Activated CD8-positive, alpha-beta T cell treated with anti-CD3 and anti-CD28 coated beads for 36 hours (primary cell): ENCODE results near the gene NBEAL2. TPM values are rescaled to one million over a fixed set of nuclear protein-coding genes. Genes with fewer than 3 reads are reported as not detected.
A peak's percentile ranks its signal among the peaks of the same experiment; 100 is the strongest.

Source experiments
- ATAC-seq: fragments of 200-7000 bp; cut with Tn5 transposase; one replicate; pipeline ENCODE4 v1.10.0; 2021; ENCODE audit warnings: mild to moderate bottlenecking, moderate library complexity
- CTCF ChIA-PET: fragments of 350-600 bp; sonication (Branson Sonifier 250); formaldehyde crosslinking; loops from one replicate; lab custom pipeline; 2021; ENCODE audit warnings: antibody characterized with exemption; lab: Charles Lee
- POLR2A ChIA-PET: fragments of 350-600 bp; sonication (Branson Sonifier 250); formaldehyde crosslinking; loops from one replicate; lab custom pipeline; 2021; ENCODE audit warnings: antibody characterized with exemption; lab: Charles Lee
- DNase-seq: peaks from one replicate; pipeline ENCODE4 v3.0.0-alpha.2; 2020
- H3K27ac Mint-ChIP-seq: one replicate; pipeline ENCODE4 v1.8.0; 2021; ENCODE audit warnings: mild to moderate bottlenecking, mixed read lengths
- H3K27me3 Mint-ChIP-seq: one replicate; pipeline ENCODE4 v1.8.0; 2021; ENCODE audit warnings: mixed read lengths
- H3K36me3 Mint-ChIP-seq: one replicate; pipeline ENCODE4 v1.8.0; 2021; ENCODE audit warnings: low read depth, mixed read lengths
- H3K4me1 Mint-ChIP-seq: one replicate; pipeline ENCODE4 v1.8.0; 2021; ENCODE audit warnings: low read depth, mixed read lengths
- H3K4me3 Mint-ChIP-seq: one replicate; pipeline ENCODE4 v1.8.0; 2021; ENCODE audit warnings: mild to moderate bottlenecking, moderate library complexity, mixed read lengths
- H3K9me3 Mint-ChIP-seq: one replicate; pipeline ENCODE4 v1.8.0; 2021; ENCODE audit warnings: mixed read lengths
- intact Hi-C: fragments of 100-400 bp; cut with micrococcal nuclease; formaldehyde crosslinking; loops from one replicate; pipeline ENCODE4 v1.10.0; 2022
- total RNA-seq, 2 experiments: library from RNA; stranded (reverse); gene quantifications; one replicate each; pipeline ENCODE4 v1.2.3, GENCODE V29; 2021
- TF ChIP-seq, protein P1 (sequence below): fragments of 200-600 bp; IDR thresholded peaks from one replicate; pipeline ENCODE4 v1.8.0; 2022; ENCODE audit warnings: antibody characterized with exemption, mild to moderate bottlenecking

NBEAL2 gene
- total RNA-seq, 2 experiments from 2014 or later, result 58.9 to 63.7 TPM

DNA sequence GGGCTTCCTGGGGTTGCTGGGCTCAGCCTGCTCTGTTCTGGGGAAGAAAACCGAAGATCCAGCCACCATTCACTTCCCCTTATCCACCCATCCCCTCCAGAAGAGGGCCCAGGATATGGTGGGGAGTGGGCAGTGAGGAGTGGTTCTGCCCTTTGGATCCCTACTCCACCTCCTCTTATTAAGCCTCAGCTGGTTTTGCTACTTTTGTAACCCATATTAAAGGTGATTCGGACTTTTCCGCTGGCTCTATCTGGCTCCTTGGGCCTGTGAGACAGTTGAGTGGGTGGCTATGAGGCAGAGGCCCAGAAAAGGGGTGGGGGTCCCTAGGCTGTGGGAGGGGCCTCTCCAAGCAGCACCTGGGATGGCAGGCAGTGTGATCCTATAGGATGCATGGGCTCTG, 33.8 kb downstream of the NBEAL2 start:
- ChIA-PET POLR2A (interaction anchor here (1.1 kb wide), 1 partner anchor 33 kb away, joined by 3 read pairs; no protein-coding TSS in a partner anchor), CTCF (no interaction called here)
- no peaks in the 10 kb centered on the region for H3K9me3 Mint-ChIP-seq

DNA sequence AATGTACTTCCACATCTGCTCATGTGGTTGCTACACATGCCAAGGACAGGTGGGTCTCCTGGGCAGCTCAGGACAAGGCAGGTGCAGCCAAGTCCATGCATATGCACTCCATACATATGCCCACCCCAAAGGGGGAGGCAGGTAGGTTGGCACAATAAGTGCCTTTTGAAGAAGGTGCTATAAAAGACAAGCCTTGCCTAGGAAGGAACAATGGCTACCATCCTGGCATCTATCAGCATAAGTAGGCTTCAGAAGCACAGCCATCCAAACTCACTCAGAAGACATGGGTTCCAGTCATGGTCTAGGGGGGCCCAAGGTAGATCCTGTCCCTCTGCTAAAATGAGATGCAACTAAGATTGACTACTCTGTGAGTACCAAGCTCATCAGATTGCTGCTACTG, 34.6 kb downstream of the NBEAL2 start:
- POLR2A ChIA-PET, result no interaction called here

More for the DNA sequence above, 33.8 kb downstream of the NBEAL2 start:
- DNase-seq (no peak), ATAC-seq (no peak)
- no peak overlapping the region for H3K4me3 Mint-ChIP-seq
- H3K36me3 Mint-ChIP-seq, result peaks cover 21% of the 10 kb centered on the region
- peaks cover 32% of the 10 kb centered on the region for H3K4me1 Mint-ChIP-seq
- TF ChIP-seq, protein P1, sequence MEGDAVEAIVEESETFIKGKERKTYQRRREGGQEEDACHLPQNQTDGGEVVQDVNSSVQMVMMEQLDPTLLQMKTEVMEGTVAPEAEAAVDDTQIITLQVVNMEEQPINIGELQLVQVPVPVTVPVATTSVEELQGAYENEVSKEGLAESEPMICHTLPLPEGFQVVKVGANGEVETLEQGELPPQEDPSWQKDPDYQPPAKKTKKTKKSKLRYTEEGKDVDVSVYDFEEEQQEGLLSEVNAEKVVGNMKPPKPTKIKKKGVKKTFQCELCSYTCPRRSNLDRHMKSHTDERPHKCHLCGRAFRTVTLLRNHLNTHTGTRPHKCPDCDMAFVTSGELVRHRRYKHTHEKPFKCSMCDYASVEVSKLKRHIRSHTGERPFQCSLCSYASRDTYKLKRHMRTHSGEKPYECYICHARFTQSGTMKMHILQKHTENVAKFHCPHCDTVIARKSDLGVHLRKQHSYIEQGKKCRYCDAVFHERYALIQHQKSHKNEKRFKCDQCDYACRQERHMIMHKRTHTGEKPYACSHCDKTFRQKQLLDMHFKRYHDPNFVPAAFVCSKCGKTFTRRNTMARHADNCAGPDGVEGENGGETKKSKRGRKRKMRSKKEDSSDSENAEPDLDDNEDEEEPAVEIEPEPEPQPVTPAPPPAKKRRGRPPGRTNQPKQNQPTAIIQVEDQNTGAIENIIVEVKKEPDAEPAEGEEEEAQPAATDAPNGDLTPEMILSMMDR, result no peak
- intact Hi-C loops, result no loop called here
- H3K27ac Mint-ChIP-seq, result no peak overlapping the region
- no peaks in the 10 kb centered on the region for H3K27me3 Mint-ChIP-seq

DNA sequence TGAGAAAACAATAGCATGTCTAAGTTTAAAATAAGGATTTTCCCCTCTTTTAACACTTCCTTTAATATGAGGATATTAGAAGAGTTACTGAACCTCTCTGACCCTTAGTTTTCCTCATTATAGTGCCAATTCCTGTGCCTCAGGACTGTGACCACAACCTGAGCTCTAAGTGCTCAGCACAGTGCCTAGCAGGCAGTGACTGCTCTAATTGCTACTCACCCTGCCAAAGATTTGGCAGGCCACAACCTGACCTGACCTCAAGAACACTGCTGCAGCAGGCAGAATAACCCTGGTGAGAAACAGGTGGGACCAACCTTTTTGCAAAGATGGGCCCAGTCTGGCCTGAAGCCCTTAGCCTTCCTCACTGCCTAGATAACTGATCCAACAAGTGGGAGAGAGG, 35.7 kb downstream of the NBEAL2 start:
- intact Hi-C loops, result no loop called here
- TF ChIP-seq, protein P1, result no peak
- Mint-ChIP-seq H3K4me1 (peaks cover 49% of the 10 kb centered on the region), H3K27me3 (no peaks in the 10 kb centered on the region), H3K4me3 (no peak overlapping the region), H3K27ac (peak overlapping the region; percentile 62), H3K9me3 (no peaks in the 10 kb centered on the region), H3K36me3 (peaks cover 35% of the 10 kb centered on the region)
- ChIA-PET CTCF (no interaction called here), POLR2A (no interaction called here)
- DNase-seq, result no peak
- no peak for ATAC-seq

More for the DNA sequence above, 34.6 kb downstream of the NBEAL2 start:
- no peaks in the 10 kb centered on the region for H3K9me3 Mint-ChIP-seq
- DNase-seq, result no peak
- no peaks in the 10 kb centered on the region for H3K27me3 Mint-ChIP-seq
- H3K27ac Mint-ChIP-seq, result peak overlapping the region; percentile 21
- H3K4me3 Mint-ChIP-seq, result no peak overlapping the region
- peaks cover 28% of the 10 kb centered on the region for H3K36me3 Mint-ChIP-seq
- H3K4me1 Mint-ChIP-seq, result peaks cover 40% of the 10 kb centered on the region
- CTCF ChIA-PET, result no interaction called here
- no peak for ATAC-seq
- TF ChIP-seq, protein P1, result no peak
- intact Hi-C loops, result no loop called here

DNA sequence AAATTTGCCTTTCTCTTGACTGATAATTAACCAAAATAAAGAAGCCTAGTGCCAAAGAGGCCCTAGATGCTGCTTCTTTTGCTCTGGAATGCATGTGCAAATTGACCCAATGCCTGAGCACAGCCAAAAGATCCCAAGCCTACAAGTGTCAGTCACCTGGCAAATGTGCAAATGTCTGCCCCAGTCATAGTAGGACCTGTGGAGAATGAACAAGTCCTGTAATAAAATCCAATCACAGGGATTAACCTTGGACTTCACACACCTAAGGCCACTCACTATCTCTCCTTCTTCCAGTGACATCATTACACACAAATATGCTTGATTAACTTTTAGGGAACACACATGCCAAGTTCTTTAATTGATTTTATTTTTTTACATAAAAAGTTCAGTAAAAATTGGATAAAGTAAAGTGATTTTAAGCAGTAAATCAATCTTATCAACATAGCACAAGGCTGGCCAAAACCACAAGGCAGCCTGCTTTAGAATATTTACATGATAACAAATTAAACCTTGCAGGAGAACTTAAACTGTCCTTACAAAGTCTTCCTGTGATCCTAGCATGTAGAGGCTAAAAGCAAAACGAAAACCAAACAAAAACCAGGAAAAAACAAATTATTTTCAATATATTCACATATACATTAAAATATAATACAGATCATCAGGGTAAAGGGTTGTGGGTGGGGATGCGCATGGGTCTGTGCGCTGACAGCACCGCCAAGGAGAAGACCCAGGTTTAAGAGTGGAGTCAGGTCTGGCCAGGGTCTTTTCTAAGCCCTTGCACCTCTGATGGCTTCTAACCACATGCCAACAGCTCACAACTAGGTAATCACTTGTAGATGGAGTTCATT, 36.8 kb downstream of the NBEAL2 start:
- ChIA-PET CTCF (interaction anchor here (0.6 kb wide), 1 partner anchor 148 kb away, joined by 3 read pairs; no protein-coding TSS in a partner anchor), POLR2A (interaction anchor here (1.6 to 6.1 kb wide), 2 partner anchors 15 to 30 kb away, joined by 4 to 25 read pairs; no protein-coding TSS in a partner anchor)
- H3K4me3 Mint-ChIP-seq, result no peak overlapping the region
- no peaks in the 10 kb centered on the region for H3K9me3 Mint-ChIP-seq
- intact Hi-C loops, result no loop called here
- H3K4me1 Mint-ChIP-seq, result peaks cover 55% of the 10 kb centered on the region
- peak overlapping the region; percentile 85 for H3K27ac Mint-ChIP-seq
- TF ChIP-seq, protein P1, result no peak
- H3K27me3 Mint-ChIP-seq, result no peaks in the 10 kb centered on the region
- ATAC-seq (no peak), DNase-seq (no peak)
- peaks cover 36% of the 10 kb centered on the region for H3K36me3 Mint-ChIP-seq

DNA sequence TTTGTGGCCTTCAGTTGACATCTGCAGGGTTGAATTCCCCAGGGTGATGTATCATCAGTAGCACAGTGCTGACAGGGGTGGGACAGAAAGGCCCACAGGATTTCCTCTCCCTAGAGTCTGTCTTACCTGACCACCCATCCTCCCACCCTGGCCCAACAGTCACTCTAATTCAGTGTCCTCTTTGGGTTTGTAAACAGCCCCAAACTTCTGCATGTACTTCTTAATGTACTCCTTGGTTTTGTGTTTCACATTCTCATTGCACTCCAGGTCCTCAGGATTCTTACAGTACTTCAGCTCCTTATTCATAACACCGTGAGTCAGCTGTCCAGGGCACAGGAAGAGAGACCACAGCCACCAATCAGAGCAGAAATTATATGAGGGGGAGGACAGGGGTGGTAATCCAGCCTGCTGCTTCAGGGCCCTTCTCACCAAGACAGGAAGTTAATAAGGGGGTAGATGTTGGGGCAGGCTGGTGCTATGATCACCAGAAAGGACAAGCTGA, 37.5 kb downstream of the NBEAL2 start:
- Mint-ChIP-seq H3K4me1 (peaks cover 59% of the 10 kb centered on the region), H3K36me3 (peaks cover 36% of the 10 kb centered on the region), H3K27ac (peak overlapping the region; percentile 85), H3K27me3 (no peaks in the 10 kb centered on the region), H3K9me3 (no peaks in the 10 kb centered on the region), H3K4me3 (peak overlapping the region; percentile 65)
- CTCF ChIA-PET, result interaction anchor here (0.6 to 1.3 kb wide), 2 partner anchors 93 to 148 kb away, joined by 3 read pairs; no protein-coding TSS in a partner anchor
- DNase-seq, result peak; percentile 81
- POLR2A ChIA-PET, result interaction anchor here (0.7 to 6.1 kb wide), 6 partner anchors 12 to 147 kb away, joined by 3 to 25 read pairs (median 4); partner anchors contain the start of gene SETD2
- TF ChIP-seq, protein P1, result no peak
- ATAC-seq, result peak; percentile 82
- intact Hi-C loops, result no loop called here
